Measurements from ENCODE around the gene TAS2R9.

GRCh38 chr12:10783252-10783651 is 26.7 kb downstream of the TAS2R9 start:
- no peak for TF ChIP-seq HOXA7 (CRISPR knock-in tag; IDR thresholded peaks at IDR 0.05)
- TF ChIP-seq POLR2A (IDR thresholded peaks at IDR 0.05; ENCODE audit: low read length) = no peak
- no peak for TF ChIP-seq PHF8 (IDR thresholded peaks at IDR 0.05; ENCODE audit: borderline replicate concordance, low read depth)
- TF ChIP-seq CTCF (IDR thresholded peaks at IDR 0.05) = no peak
- no peak for TF ChIP-seq ZSCAN20 (CRISPR knock-in tag; IDR thresholded peaks at IDR 0.05)
- no peak for TF ChIP-seq MAX (IDR thresholded peaks at IDR 0.05)
- no peak for TF ChIP-seq NFE2L2 (conservative IDR thresholded peaks at IDR 0.05; ENCODE audit: low read length)
- TF ChIP-seq EP300 (IDR thresholded peaks at IDR 0.05) = no peak
- TF ChIP-seq FOSL2 (IDR thresholded peaks at IDR 0.05) = no peak
- TF ChIP-seq FOSL2 (CRISPR knock-in tag; IDR thresholded peaks at IDR 0.05) = no peak
- TF ChIP-seq CEBPB (IDR thresholded peaks at IDR 0.05) = 0 out of 4 replicates have a peak, but pooled peaks of 1 of the 2 experiments have one; percentile 4
- no peak for TF ChIP-seq JUN (IDR thresholded peaks at IDR 0.05)
- no peak for TF ChIP-seq HES2 (IDR thresholded peaks at IDR 0.05)
- TF ChIP-seq BHLHE40 (IDR thresholded peaks at IDR 0.05; ENCODE audit: low read depth, low read length) = no peak
- TF ChIP-seq RNF2 (IDR thresholded peaks at IDR 0.05; ENCODE audit: borderline replicate concordance, low read depth) = no peak

Measured in A549 (cell line).